Spleen (tissue), 11 donors: Measurements from ENCODE around the gene RALB. TPM values are rescaled to one million over a fixed set of nuclear protein-coding genes. Genes with fewer than 3 reads are reported as not detected.

ENCODE experiments used
- DNase-seq: peaks from one replicate; pipeline ENCODE4 v3.0.0-alpha.2; 2020
- H3K27ac ChIP-seq, 8 donors: fragments of 200-600 bp; sonication (generic) in 7 of 8; 1 replicate in 4 of 8; 2 replicates in 4 of 8; pipeline versions ENCODE4 v1.5.0 to v1.8.0; 2016 to 2021; ENCODE audit warnings: inconsistent platforms in 4 of 8, mild to moderate bottlenecking in 4 of 8, moderate library complexity in 1 of 8
- H3K27me3 ChIP-seq, 7 donors: fragments of 200-600 bp; sonication (generic) in 6 of 7; replicated peaks in 1 of 7; 1 replicate in 4 of 7; 2 replicates in 3 of 7; pipeline versions ENCODE4 v1.5.0 to v1.8.0; 2016 to 2021; ENCODE audit warnings: inconsistent platforms in 3 of 7, mild to moderate bottlenecking in 1 of 7
- H3K36me3 ChIP-seq, 6 donors: fragments of 200-600 bp; sonication (generic) in 5 of 6; 1 replicate in 4 of 6; 2 replicates in 2 of 6; pipeline versions ENCODE4 v1.5.0 to v1.8.0; 2016 to 2021; ENCODE audit warnings: inconsistent platforms in 2 of 6
- H3K4me1 ChIP-seq, 6 donors: fragments of 200-600 bp; sonication (generic) in 5 of 6; 1 replicate in 3 of 6; 2 replicates in 3 of 6; pipeline versions ENCODE4 v1.5.0 to v1.8.0; 2016 to 2021; ENCODE audit warnings: inconsistent platforms in 3 of 6
- H3K4me3 ChIP-seq, 8 donors: fragments of 200-600 bp; sonication (generic) in 7 of 8; 1 replicate in 4 of 8; 2 replicates in 4 of 8; pipeline versions ENCODE4 v1.5.0 to v1.8.0; 2016 to 2021; ENCODE audit warnings: inconsistent platforms in 4 of 8, mild to moderate bottlenecking in 4 of 8, moderate library complexity in 2 of 8
- H3K9me3 ChIP-seq, 8 donors: fragments of 200-600 bp; sonication (generic) in 7 of 8; 1 replicate in 4 of 8; 2 replicates in 4 of 8; pipeline versions ENCODE4 v1.5.0 to v1.8.0; 2016 to 2021; ENCODE audit warnings: inconsistent platforms in 4 of 8
- POLR2A ChIP-seq, 3 donors: fragments of 450-650 bp; IDR thresholded peaks; one replicate each; pipeline ENCODE4 v1.5.1; 2017; ENCODE audit warnings: antibody characterized with exemption in 3 of 3, mild to moderate bottlenecking in 1 of 3
- POLR2AphosphoS5 ChIP-seq, 3 donors: sonication (generic); formaldehyde crosslinking; IDR thresholded peaks; one replicate each; pipeline ENCODE4 v1.5.1; 2017; ENCODE audit warnings: antibody characterized with exemption in 3 of 3
- WGBS, 5 donors: extraction: QIAGEN DNeasy Blood & Tissue Kit in 3 of 5; methylation state at CpG; one replicate each; pipeline versions ENCODE4 v1.1.5 to v1.1.7; 2013 to 2018; 5-methylcytosine and 5-hydroxymethylcytosine counted together
- intact Hi-C: fragments of 100-400 bp; cut with DNase I; formaldehyde crosslinking; loops from one replicate; pipeline ENCODE4 v1.15.0; 2023; ENCODE audit warnings: low total_unique reads
- polyA plus RNA-seq, 3 donors: library from polyadenylated mRNA; stranded (reverse); fragments of 200-250 nt; gene quantifications; one replicate each; pipeline ENCODE4 v1.2.1, GENCODE V29; 2013
- total RNA-seq, 7 donors: library from RNA; depleted of rRNA in 3 of 7; stranded (reverse); fragments of >200 nt in 3 of 7; fragmentation: NEBNext Ultra II Directional in 4 of 7; extraction: Animal tissue kit (Norgen Biotek cat#: 25700) in 4 of 7; gene quantifications; one replicate each; pipeline versions ENCODE4 v1.1.0 to v1.2.1, GENCODE V29; 2016 to 2021
- TF ChIP-seq, protein P1 (sequence below), 11 experiments: fragments of 200-600 bp in 7 of 11; fragments of 450-650 bp in 4 of 11; sonication (generic) in 4 of 11; IDR thresholded peaks in 8 of 11; conservative IDR thresholded peaks in 3 of 11; 1 replicate in 7 of 11; 2 replicates in 4 of 11; pipeline versions ENCODE4 v1.4.0 to v1.8.0; 2016 to 2021; ENCODE audit warnings: antibody characterized with exemption in 11 of 11, inconsistent platforms in 4 of 11, mild to moderate bottlenecking in 1 of 11
- donor health status: healthy with polysubstance abuse.
- donor health status: DM: no; HTN: no; CAD: no; lungs with moderate emphysema.
- donor health status: DM: no; HTN: no; CAD: no.
- donor health status: Bipolar disorder and iron deficiency.
- donor health status: healthy.
- donor health status: DM: no; HTN: no; CAD: no.
- donor health status: DM: yes; HTN: yes; CAD: no.

RALB gene
- total and polyA plus RNA-seq, 10 donors: 26.6 to 126 (median 79.5) TPM

DNA sequence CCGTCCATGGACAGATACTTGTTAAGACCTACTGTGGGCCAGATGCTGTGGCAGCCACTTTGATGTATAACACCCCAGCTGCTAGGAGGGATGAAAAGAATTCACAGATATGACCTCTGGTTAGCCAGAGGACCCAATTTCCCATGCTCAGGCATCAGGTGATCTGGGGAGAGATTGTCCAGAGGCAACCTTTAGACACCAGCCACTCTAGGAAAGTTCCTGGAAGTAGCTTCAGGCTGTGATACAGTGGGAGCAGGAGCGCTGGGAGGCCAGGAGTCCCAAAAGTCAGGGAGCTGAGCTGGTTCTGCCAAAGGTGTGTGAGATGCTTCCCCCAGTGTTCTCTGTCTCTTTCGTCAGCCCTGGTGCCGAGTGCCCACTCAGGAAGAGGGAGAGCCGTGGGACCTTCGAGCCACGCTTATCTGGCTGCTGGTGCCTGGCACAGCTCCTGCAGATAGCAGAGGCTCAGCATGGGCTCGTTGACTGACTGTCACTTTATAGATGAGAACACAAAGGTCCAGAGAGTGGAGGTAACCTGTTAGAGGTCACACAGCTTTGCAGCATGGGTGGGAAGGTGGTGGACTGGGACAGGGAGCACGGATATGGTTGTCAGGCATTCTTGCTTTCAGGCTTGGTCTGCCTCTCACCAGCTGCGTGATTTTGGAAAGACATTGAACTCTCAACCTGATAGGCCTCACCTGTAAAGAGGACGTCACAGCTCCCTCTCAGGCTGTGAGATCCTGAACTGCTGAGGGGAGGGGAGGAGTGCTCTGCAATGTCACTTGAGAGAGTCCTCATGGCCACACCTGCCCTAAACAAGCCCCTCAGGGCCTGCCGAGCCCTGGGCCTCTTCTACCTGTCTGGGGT is 7.8 kb upstream of the RALB start:
- DNase-seq: peak; percentile 57
- Histone ChIP-seq H3K9me3 (peaks cover 0 to 11% (median 3%) of the 10 kb centered on the region in 8 donors), H3K27me3 (no peaks in the 10 kb centered on the region), H3K36me3 (no peaks in the 10 kb centered on the region), H3K4me1 (peaks cover 0 to 43% (median 14%) of the 10 kb centered on the region in 6 donors), H3K27ac (peak overlapping the region in 1 of 8 donors; percentile 18), H3K4me3 (no peak overlapping the region)
- TF ChIP-seq, protein P1, sequence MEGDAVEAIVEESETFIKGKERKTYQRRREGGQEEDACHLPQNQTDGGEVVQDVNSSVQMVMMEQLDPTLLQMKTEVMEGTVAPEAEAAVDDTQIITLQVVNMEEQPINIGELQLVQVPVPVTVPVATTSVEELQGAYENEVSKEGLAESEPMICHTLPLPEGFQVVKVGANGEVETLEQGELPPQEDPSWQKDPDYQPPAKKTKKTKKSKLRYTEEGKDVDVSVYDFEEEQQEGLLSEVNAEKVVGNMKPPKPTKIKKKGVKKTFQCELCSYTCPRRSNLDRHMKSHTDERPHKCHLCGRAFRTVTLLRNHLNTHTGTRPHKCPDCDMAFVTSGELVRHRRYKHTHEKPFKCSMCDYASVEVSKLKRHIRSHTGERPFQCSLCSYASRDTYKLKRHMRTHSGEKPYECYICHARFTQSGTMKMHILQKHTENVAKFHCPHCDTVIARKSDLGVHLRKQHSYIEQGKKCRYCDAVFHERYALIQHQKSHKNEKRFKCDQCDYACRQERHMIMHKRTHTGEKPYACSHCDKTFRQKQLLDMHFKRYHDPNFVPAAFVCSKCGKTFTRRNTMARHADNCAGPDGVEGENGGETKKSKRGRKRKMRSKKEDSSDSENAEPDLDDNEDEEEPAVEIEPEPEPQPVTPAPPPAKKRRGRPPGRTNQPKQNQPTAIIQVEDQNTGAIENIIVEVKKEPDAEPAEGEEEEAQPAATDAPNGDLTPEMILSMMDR (IDR thresholded peaks at IDR 0.05 in 8 of 11, conservative IDR thresholded peaks at IDR 0.05 in 3 of 11): no peak
- TF ChIP-seq POLR2A (IDR thresholded peaks at IDR 0.05) (no peak), POLR2AphosphoS5 (IDR thresholded peaks at IDR 0.05) (no peak)
- intact Hi-C loops: no loop called here
- WGBS, 5 donors: 73 to 85% (median 77%) methylated on average over 12 of the region's 12 CpGs

DNA sequence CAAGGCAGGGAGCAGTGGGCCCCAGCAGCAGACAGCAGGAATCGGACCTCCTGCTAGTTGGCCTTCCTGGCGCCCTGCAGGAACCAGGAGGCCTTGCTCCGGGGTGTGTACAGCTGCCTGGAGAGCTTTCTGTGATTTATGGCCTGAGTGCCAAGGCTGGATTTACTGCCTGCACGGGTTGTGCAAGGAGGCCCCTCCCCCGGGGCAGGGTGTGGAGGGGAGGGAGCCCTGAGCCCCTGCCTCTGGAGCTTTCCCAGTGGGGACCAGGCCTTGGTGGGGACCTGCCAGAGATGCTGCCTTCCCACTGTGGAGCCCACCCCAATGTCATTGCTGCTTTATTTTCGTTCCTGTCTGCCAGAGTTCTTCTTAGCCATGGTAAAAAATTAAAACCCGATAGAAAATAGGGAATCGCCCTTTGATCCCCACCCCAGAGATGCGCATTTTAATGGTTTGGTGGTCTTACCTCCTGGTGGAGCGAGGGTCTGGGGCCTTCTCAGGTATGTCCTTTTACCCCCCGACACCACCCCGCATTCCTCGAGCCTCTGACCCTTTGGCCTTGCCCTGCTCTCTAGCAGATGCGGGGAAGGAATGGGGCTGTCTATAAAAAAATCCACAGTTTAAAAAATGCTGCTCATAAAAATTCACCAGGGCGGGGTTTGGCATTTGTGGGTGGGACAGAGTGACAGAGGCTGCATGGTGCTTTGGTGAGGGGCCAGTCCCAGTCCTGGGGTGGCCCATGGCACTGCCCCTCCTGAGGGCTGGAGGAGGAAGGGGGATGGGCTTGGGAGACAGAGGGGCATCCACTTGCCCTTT is 6.9 kb upstream of the RALB start:
- Histone ChIP-seq H3K36me3 (no peaks in the 10 kb centered on the region), H3K4me1 (peaks cover 0 to 39% (median 13%) of the 10 kb centered on the region in 6 donors), H3K4me3 (no peak overlapping the region), H3K9me3 (peaks cover 0 to 11% (median 3%) of the 10 kb centered on the region in 8 donors), H3K27me3 (no peaks in the 10 kb centered on the region), H3K27ac (peak overlapping the region in 1 of 8 donors; percentile 18)
- DNase-seq: peak; percentile 78
- TF ChIP-seq, protein P1 (IDR thresholded peaks at IDR 0.05 in 8 of 11, conservative IDR thresholded peaks at IDR 0.05 in 3 of 11): no peak
- peak in 2 of 3 donors; percentile 51 to 54 for TF ChIP-seq POLR2AphosphoS5 (IDR thresholded peaks at IDR 0.05)
- intact Hi-C loops: no loop called here
- 52 to 62% (median 60%) methylated on average over 14 to 15 of the region's 15 CpGs for WGBS, 5 donors

DNA sequence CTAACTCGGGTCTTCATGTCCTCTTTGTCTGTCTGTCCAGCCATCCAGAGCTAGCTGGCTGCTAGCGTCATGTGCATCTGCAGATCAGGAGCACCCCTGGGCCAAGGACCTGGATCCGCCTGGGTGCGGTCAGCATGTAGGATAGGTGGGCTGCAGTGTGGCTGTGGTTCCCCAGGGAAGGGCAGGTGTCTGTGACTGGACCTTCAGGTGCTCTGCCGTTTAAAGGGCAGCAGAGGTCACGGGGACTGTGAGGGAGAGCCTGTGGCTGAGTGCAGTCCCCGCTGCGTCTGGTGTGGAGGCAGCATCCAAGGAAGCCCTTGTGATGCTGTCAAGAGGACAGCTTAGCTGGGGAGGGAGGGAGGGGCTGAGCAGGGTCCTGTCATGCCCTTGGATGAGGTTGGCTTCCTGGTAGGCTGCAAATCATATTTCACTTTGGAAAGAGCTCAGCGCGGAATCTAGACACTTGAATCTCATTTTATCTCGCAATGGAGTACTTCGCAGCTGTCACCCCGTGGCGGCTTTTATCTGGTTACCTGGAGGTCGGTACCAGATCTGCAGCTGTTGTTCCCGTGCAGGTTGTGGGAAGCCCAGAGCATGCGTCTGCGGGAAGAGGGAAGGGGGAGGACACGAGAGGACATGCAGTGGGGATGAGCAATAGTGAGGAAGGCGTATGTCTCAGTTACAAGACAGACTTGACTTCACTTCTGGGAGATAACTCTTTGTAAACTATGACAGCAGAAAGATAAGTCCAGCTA is 5.9 kb upstream of the RALB start:
- Histone ChIP-seq H3K4me3 (no peak overlapping the region), H3K27me3 (no peaks in the 10 kb centered on the region), H3K4me1 (peaks cover 3 to 46% (median 18%) of the 10 kb centered on the region in 6 donors), H3K27ac (no peak overlapping the region), H3K36me3 (no peaks in the 10 kb centered on the region), H3K9me3 (peaks cover 0 to 11% (median 3%) of the 10 kb centered on the region in 8 donors)
- 79 to 84% (median 81%) methylated on average over 19 to 20 of the region's 20 CpGs for WGBS, 5 donors
- no peak for TF ChIP-seq POLR2AphosphoS5 (IDR thresholded peaks at IDR 0.05)
- TF ChIP-seq, protein P1 (IDR thresholded peaks at IDR 0.05 in 8 of 11, conservative IDR thresholded peaks at IDR 0.05 in 3 of 11): no peak
- no peak for TF ChIP-seq POLR2A (IDR thresholded peaks at IDR 0.05)
- intact Hi-C loops: no loop called here
- peak; percentile 59 for DNase-seq
